IMR-90 (cell line): ENCODE measurements around the gene ZNF775. TPM values are rescaled to one million over a fixed set of nuclear protein-coding genes. Genes with fewer than 3 reads are reported as not detected.

ENCODE experiments used
- ATAC-seq: fragments of 200-7000 bp; cut with Tn5 transposase; 2 replicates; pipeline ENCODE4 v1.9.1; 2020; ENCODE audit warnings: low read depth, mild to moderate bottlenecking, moderate library complexity
- BruUV-seq: library from RNA; stranded (reverse); fragments of 400-500 nt; replicated peaks from 2 replicates; lab custom pipeline; 2021; lab: Mats Ljungman, UMichigan
- CTCF ChIA-PET: fragments of 300-600 bp; formaldehyde crosslinking; extraction: SDS; loops from one replicate; lab custom pipeline; 2021; ENCODE audit warnings: antibody characterized with exemption; lab: Yijun Ruan, JAX
- POLR2A ChIA-PET: fragments of 300-600 bp; sonication (Branson Sonifier 250); formaldehyde crosslinking; loops from one replicate; lab custom pipeline; 2022; ENCODE audit warnings: antibody characterized with exemption; ENCODE audit not compliant: unreplicated experiment; lab: Charles Lee
- DNase-seq: peaks from one replicate; pipeline ENCODE4 v3.0.0; 2013
- H2AFZ ChIP-seq: replicated peaks from 2 replicates; pipeline ENCODE3; 2013; ENCODE audit warnings: low read length, mild to moderate bottlenecking; ENCODE audit not compliant: poor library complexity
- H2AK5ac ChIP-seq: 2 replicates; pipeline ENCODE4 v1.6.1; 2013; ENCODE audit warnings: low read depth, low read length, inconsistent platforms
- H2AK9ac ChIP-seq: replicated peaks from 2 replicates; pipeline ENCODE3; 2013; ENCODE audit warnings: mild to moderate bottlenecking, low read depth, low read length, moderate library complexity; ENCODE audit not compliant: poor library complexity
- H2BK120ac ChIP-seq: 2 replicates; pipeline ENCODE4 v1.6.1; 2013; ENCODE audit warnings: low read depth, low read length, inconsistent platforms
- H2BK15ac ChIP-seq: 3 replicates; pipeline ENCODE4 v1.6.1; 2013; ENCODE audit warnings: low read depth, low read length, inconsistent platforms
- H2BK20ac ChIP-seq: 2 replicates; pipeline ENCODE4 v1.6.1; 2013; ENCODE audit warnings: low read depth, mild to moderate bottlenecking, inconsistent platforms, low read length, moderate library complexity
- H2BK5ac ChIP-seq: 2 replicates; pipeline ENCODE4 v1.6.1; 2013; ENCODE audit warnings: mild to moderate bottlenecking, low read depth, low read length, inconsistent platforms; ENCODE audit not compliant: poor library complexity, severe bottlenecking
- H3K14ac ChIP-seq: replicated peaks from 2 replicates; pipeline ENCODE4 v1.6.1; 2013; ENCODE audit warnings: low read depth, low read length, inconsistent platforms
- H3K18ac ChIP-seq: 2 replicates; pipeline ENCODE4 v1.6.1; 2013; ENCODE audit warnings: low read depth, low read length, control low read depth
- H3K23ac ChIP-seq: 2 replicates; pipeline ENCODE4 v1.6.1; 2013; ENCODE audit warnings: low read depth, low read length, inconsistent platforms
- H3K27ac ChIP-seq: 2 replicates; pipeline ENCODE4 v1.5.1; 2013; ENCODE audit warnings: mild to moderate bottlenecking, control low read depth, low read length; ENCODE audit not compliant: insufficient read depth
- H3K27me3 ChIP-seq: 2 replicates; pipeline ENCODE4 v1.6.1; 2013; ENCODE audit warnings: low read length; ENCODE audit not compliant: control insufficient read depth, insufficient read depth
- H3K36me3 ChIP-seq: 2 replicates; pipeline ENCODE4 v1.6.1; 2013; ENCODE audit warnings: low read length, mixed read lengths; ENCODE audit not compliant: control insufficient read depth, insufficient read depth
- H3K4ac ChIP-seq: 2 replicates; pipeline ENCODE4 v1.6.1; 2013; ENCODE audit warnings: low read depth, low read length, inconsistent platforms
- H3K4me1 ChIP-seq: 2 replicates; pipeline ENCODE4 v1.6.1; 2013; ENCODE audit warnings: low read length, mixed read lengths; ENCODE audit not compliant: control insufficient read depth, insufficient read depth
- H3K4me2 ChIP-seq: 2 replicates; pipeline ENCODE4 v1.6.1; 2013; ENCODE audit warnings: low read depth, mild to moderate bottlenecking, control low read depth, low read length, moderate library complexity
- H3K4me3 ChIP-seq: 2 replicates; pipeline ENCODE4 v1.5.1; 2013; ENCODE audit warnings: low read depth, mild to moderate bottlenecking, control low read depth, low read length, moderate library complexity; ENCODE audit not compliant: insufficient read depth
- H3K56ac ChIP-seq: 2 replicates; pipeline ENCODE4 v1.6.1; 2013; ENCODE audit warnings: low read length, inconsistent platforms; ENCODE audit not compliant: insufficient read depth; ENCODE audit errors: extremely low read depth
- H3K79me1 ChIP-seq, 2 experiments: 2 replicates each; pipeline ENCODE4 v1.6.1; 2013; ENCODE audit warnings: low read length in 2 of 2, inconsistent platforms in 1 of 2, low read depth in 1 of 2
- H3K9ac ChIP-seq: 2 replicates; pipeline ENCODE4 v1.6.1; 2013; ENCODE audit warnings: low read depth, low read length, control low read depth
- H3K9me1 ChIP-seq: 2 replicates; pipeline ENCODE4 v1.6.1; 2013; ENCODE audit warnings: low read length, inconsistent platforms; ENCODE audit not compliant: insufficient read depth
- H3K9me3 ChIP-seq: 2 replicates; pipeline ENCODE4 v1.6.1; 2013; ENCODE audit warnings: low read length; ENCODE audit not compliant: control insufficient read depth, insufficient read depth
- H4K20me1 ChIP-seq: 2 replicates; pipeline ENCODE4 v1.6.1; 2013; ENCODE audit warnings: low read length, inconsistent platforms; ENCODE audit not compliant: insufficient read depth
- H4K5ac ChIP-seq: 2 replicates; pipeline ENCODE4 v1.6.1; 2013; ENCODE audit warnings: mild to moderate bottlenecking, low read depth, low read length, control low read depth
- H4K8ac ChIP-seq, 2 experiments: 2 replicates each; pipeline ENCODE4 v1.6.1; 2013; ENCODE audit warnings: low read depth in 2 of 2, low read length in 2 of 2, control low read depth in 1 of 2, inconsistent platforms in 1 of 2
- H4K91ac ChIP-seq: 2 replicates; pipeline ENCODE4 v1.6.1; 2013; ENCODE audit warnings: low read depth, low read length, inconsistent platforms; ENCODE audit not compliant: insufficient read depth
- BHLHE40 ChIP-seq: fragments of 150-350 bp; IDR thresholded peaks from 2 replicates; pipeline ENCODE4 v1.6.1; 2016; ENCODE audit warnings: mild to moderate bottlenecking, low read depth, low read length
- CHD1 ChIP-seq: IDR thresholded peaks from 2 replicates; pipeline ENCODE4 v1.6.1; 2012; ENCODE audit warnings: low read depth, low read length, improper control_type of control experiment
- CTCF ChIP-seq: conservative IDR thresholded peaks from 2 replicates; pipeline ENCODE4 v1.5.1; 2012; ENCODE audit warnings: mild to moderate bottlenecking, low read depth, low read length, improper control_type of control experiment
- MAFK ChIP-seq: IDR thresholded peaks from 2 replicates; pipeline ENCODE4 v1.6.1; 2012; ENCODE audit warnings: low read depth, low read length, improper control_type of control experiment
- MAZ ChIP-seq: IDR thresholded peaks from 2 replicates; pipeline ENCODE4 v1.6.1; 2012; ENCODE audit warnings: low read depth, mild to moderate bottlenecking, low read length, improper control_type of control experiment, moderate library complexity, borderline replicate concordance
- MXI1 ChIP-seq: IDR thresholded peaks from 2 replicates; pipeline ENCODE4 v1.6.1; 2012; ENCODE audit warnings: low read depth, mild to moderate bottlenecking, low read length, moderate library complexity, borderline replicate concordance
- RCOR1 ChIP-seq: IDR thresholded peaks from 2 replicates; pipeline ENCODE4 v1.6.1; 2012; ENCODE audit warnings: mild to moderate bottlenecking, low read length, improper control_type of control experiment; ENCODE audit not compliant: insufficient replicate concordance
- RFX5 ChIP-seq: IDR thresholded peaks from 2 replicates; pipeline ENCODE4 v1.8.0; 2012; ENCODE audit warnings: low read depth, mild to moderate bottlenecking, low read length, moderate library complexity
- SMC3 ChIP-seq: fragments of 150-350 bp; IDR thresholded peaks from 2 replicates; pipeline ENCODE4 v1.6.1; 2016; ENCODE audit warnings: low read depth, mild to moderate bottlenecking, antibody characterized with exemption, low read length, moderate library complexity
- WGBS, 2 experiments: methylation state at CpG; one replicate each; pipeline versions ENCODE4 v1.1.5 to v1.1.7; 2013; ENCODE audit warnings: missing lambda C conversion rate in 2 of 2; ENCODE audit not compliant: insufficient read length in 1 of 2; ENCODE audit errors: extremely low coverage in 2 of 2; 5-methylcytosine and 5-hydroxymethylcytosine counted together
- dilution Hi-C: fragments of 300-500 bp; cut with HindIII; formaldehyde crosslinking; loops from one replicate; pipeline ENCODE4 v1.14.3; 2018; ENCODE audit warnings: low sequenced_read_pairs; ENCODE audit not compliant: unreplicated experiment
- in situ Hi-C: fragments of 300-500 bp; cut with MboI; formaldehyde crosslinking; loops from 3 replicates; pipeline ENCODE4 v1.14.3; 2019; ENCODE audit warnings: low sequenced_read_pairs, inconsistent platforms, mixed read lengths
- intact Hi-C: fragments of 100-400 bp; cut with micrococcal nuclease; formaldehyde crosslinking; loops from 2 replicates; pipeline ENCODE4 v1.10.0; 2022
- polyA plus RNA-seq, 3 experiments: library from polyadenylated mRNA; depleted of rRNA; stranded (reverse); fragments of >200 nt; gene quantifications; 2 replicates each; pipeline ENCODE4 v1.2.3, GENCODE V29; 2012; ENCODE audit warnings: low replicate concordance in 1 of 3
- total RNA-seq: library from RNA; depleted of rRNA; stranded (reverse); fragments of >200 nt; gene quantifications from 2 replicates; pipeline ENCODE4 v1.2.3, GENCODE V29; 2012
- TF ChIP-seq, protein P1 (sequence below): fragments of 150-350 bp; IDR thresholded peaks from 2 replicates; pipeline ENCODE4 v1.6.1; 2016; ENCODE audit warnings: low read depth, mild to moderate bottlenecking, low read length, moderate library complexity, borderline replicate concordance
- TF ChIP-seq, protein P2 (sequence below): fragments of 150-350 bp; IDR thresholded peaks from 2 replicates; pipeline ENCODE4 v1.6.1; 2017; ENCODE audit warnings: mild to moderate bottlenecking, antibody characterized with exemption, low read length, low read depth

Gene ZNF775
- total and polyA plus RNA-seq, 2 of the 4 experiments (the other 2 are of a cell fraction), result 1.4 to 2.6 TPM

- no peak for TF ChIP-seq SMC3
Measured at GRCh38 chr7:150332852-150333635, 46.1 kb upstream of the ZNF775 start (continued).

- no peak for ATAC-seq
- Histone ChIP-seq H3K4me3 (no peak overlapping the region), H4K91ac (peak overlapping the region; percentile 85), H3K23ac (no peak overlapping the region), H3K79me1 (no peaks in the 10 kb centered on the region), H3K27ac (peak overlapping the region; percentile 14; the same call in 1 of the 2 replicates), H2BK120ac (peak overlapping the region; percentile 79), H2BK20ac (peak overlapping the region; percentile 74; the same call in 1 of the 2 replicates), H3K4ac (peak overlapping the region; percentile 41), H3K18ac (peak overlapping the region; percentile 9; the same call in 1 of the 2 replicates), H2AFZ (no peak overlapping the region), H2AK5ac (peak overlapping the region; percentile 54; the same call in 1 of the 2 replicates), H3K4me1 (peaks cover 13% of the 10 kb centered on the region), H3K9ac (no peak overlapping the region), H2BK15ac (peak overlapping the region; percentile 16; the same call in 1 of the 3 replicates), H2AK9ac (no peak overlapping the region), H3K27me3 (no peaks in the 10 kb centered on the region), H3K36me3 (no peaks in the 10 kb centered on the region), H3K56ac (no peak overlapping the region), H4K8ac (no peak overlapping the region), H4K20me1 (no peaks in the 10 kb centered on the region), H3K4me2 (no peak overlapping the region), H4K5ac (no peak overlapping the region; the same call in 1 of the 2 replicates), H2BK5ac (no peak overlapping the region), H3K9me3 (no peaks in the 10 kb centered on the region), H3K9me1 (peaks cover 7% of the 10 kb centered on the region; the same call in 1 of the 2 replicates), H3K14ac (no peak overlapping the region)
- intact Hi-C loops, result no loop called here
- ChIA-PET POLR2A (no interaction called here), CTCF (no interaction called here)
- no peak for DNase-seq
- BruUV-seq, result no TSS peak
- dilution Hi-C loops, result no loop called here
- 87% methylated on average over 3 of the region's 10 CpGs; no CpG with 5 or more reads in 1 of the 2 experiments for WGBS, 2 experiments
- in situ Hi-C loops, result no loop called here
- no peak for TF ChIP-seq MXI1
- no peak for TF ChIP-seq CTCF
- TF ChIP-seq, protein P1, sequence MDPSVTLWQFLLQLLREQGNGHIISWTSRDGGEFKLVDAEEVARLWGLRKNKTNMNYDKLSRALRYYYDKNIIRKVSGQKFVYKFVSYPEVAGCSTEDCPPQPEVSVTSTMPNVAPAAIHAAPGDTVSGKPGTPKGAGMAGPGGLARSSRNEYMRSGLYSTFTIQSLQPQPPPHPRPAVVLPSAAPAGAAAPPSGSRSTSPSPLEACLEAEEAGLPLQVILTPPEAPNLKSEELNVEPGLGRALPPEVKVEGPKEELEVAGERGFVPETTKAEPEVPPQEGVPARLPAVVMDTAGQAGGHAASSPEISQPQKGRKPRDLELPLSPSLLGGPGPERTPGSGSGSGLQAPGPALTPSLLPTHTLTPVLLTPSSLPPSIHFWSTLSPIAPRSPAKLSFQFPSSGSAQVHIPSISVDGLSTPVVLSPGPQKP, result no peak
- TF ChIP-seq RCOR1, result no peak
- TF ChIP-seq, protein P2, sequence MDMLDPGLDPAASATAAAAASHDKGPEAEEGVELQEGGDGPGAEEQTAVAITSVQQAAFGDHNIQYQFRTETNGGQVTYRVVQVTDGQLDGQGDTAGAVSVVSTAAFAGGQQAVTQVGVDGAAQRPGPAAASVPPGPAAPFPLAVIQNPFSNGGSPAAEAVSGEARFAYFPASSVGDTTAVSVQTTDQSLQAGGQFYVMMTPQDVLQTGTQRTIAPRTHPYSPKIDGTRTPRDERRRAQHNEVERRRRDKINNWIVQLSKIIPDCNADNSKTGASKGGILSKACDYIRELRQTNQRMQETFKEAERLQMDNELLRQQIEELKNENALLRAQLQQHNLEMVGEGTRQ, result no peak
- no peak for TF ChIP-seq CHD1
- no peak for TF ChIP-seq MAFK
- no peak for TF ChIP-seq RFX5
- TF ChIP-seq MAZ, result no peak
- TF ChIP-seq BHLHE40, result no peak
Measured at GRCh38 chr7:150333659-150334058, 45.5 kb upstream of the ZNF775 start.
